ENCODE measurements around the gene TLR4.
A peak's percentile ranks its signal among the peaks of the same experiment; 100 is the strongest.

The TLR4 gene

GRCh38 chr9:117715411-117715989, 11.3 kb downstream of the TLR4 start:
- no peak for DNase-seq

- DNase-seq = no peak
These were observed 13.9 kb downstream of the TLR4 start for GRCh38 chr9:117718085-117718484.

- DNase-seq = no peak
These were observed 14.5 kb downstream of the TLR4 start for GRCh38 chr9:117718701-117719100.

GRCh38 chr9:117719161-117719920, 15.1 kb downstream of the TLR4 start:
- DNase-seq = no peak

- DNase-seq = no peak
These were observed 15.9 kb downstream of the TLR4 start for GRCh38 chr9:117720066-117720465.

GRCh38 chr9:117720555-117720954, 16.4 kb downstream of the TLR4 start:
- no peak for DNase-seq

- no peak for DNase-seq
These were observed 16.8 kb downstream of the TLR4 start for GRCh38 chr9:117720987-117721386.

- DNase-seq = no peak
These were observed 18.0 kb downstream of the TLR4 start for GRCh38 chr9:117722108-117722761.

GRCh38 chr9:117723986-117724625, 19.9 kb downstream of the TLR4 start:
- no peak for DNase-seq

- DNase-seq = no peak
These were observed 21.3 kb downstream of the TLR4 start for GRCh38 chr9:117725426-117725887.

GRCh38 chr9:117729375-117729774, 25.2 kb downstream of the TLR4 start:
- DNase-seq = no peak

GRCh38 chr9:117732494-117732893, 28.3 kb downstream of the TLR4 start:
- peak; percentile 2 for DNase-seq

GRCh38 chr9:117733465-117733864, 29.3 kb downstream of the TLR4 start:
- DNase-seq = no peak

- DNase-seq = no peak
These were observed 29.9 kb downstream of the TLR4 start for GRCh38 chr9:117734082-117734481.

GRCh38 chr9:117734523-117735314, 30.5 kb downstream of the TLR4 start:
- DNase-seq = no peak

- no peak for DNase-seq
These were observed 33.6 kb downstream of the TLR4 start for GRCh38 chr9:117737721-117738226.

- no peak for DNase-seq
These were observed 35.0 kb downstream of the TLR4 start for GRCh38 chr9:117739206-117739605.

GRCh38 chr9:117739624-117740347, 35.6 kb downstream of the TLR4 start:
- DNase-seq = peak; percentile 3

GRCh38 chr9:117742131-117742530, 37.9 kb downstream of the TLR4 start:
- no peak for DNase-seq

GRCh38 chr9:117744369-117744768, 40.2 kb downstream of the TLR4 start:
- no peak for DNase-seq

- peak; percentile 49 for DNase-seq
These were observed 40.7 kb downstream of the TLR4 start for GRCh38 chr9:117744856-117745389.

- no peak for DNase-seq
These were observed 41.4 kb downstream of the TLR4 start for GRCh38 chr9:117745598-117745997.

All from NCI-H524 treated with DMSO at 0.1 percent for 48 hours (cell line).